SJSA1 (cell line): Measurements from ENCODE around the gene DCLRE1B. TPM values are rescaled to one million over a fixed set of nuclear protein-coding genes. Genes with fewer than 3 reads are reported as not detected.
"Not testable (repeated sequence)": the region's sequence is repeated elsewhere in the genome, so short reads cannot be mapped to it uniquely, and the experiment has no call there.

Experiments used
- DNase-seq, 2 experiments: peaks; one replicate each; pipeline ENCODE4 v3.0.0-alpha.2; 2015 to 2020; ENCODE audit warnings: low spot score in 2 of 2, low read depth in 1 of 2
- H3K27ac ChIP-seq: fragments of 250-450 bp; sonication (Bioruptor Pico); 2 replicates; pipeline ENCODE4 v1.5.1; 2020; ENCODE audit warnings: mild to moderate bottlenecking, moderate library complexity
- H3K27me3 ChIP-seq: fragments of 250-450 bp; sonication (Bioruptor Pico); replicated peaks from 2 replicates; pipeline ENCODE4 v1.5.1; 2020; ENCODE audit warnings: mild to moderate bottlenecking, moderate library complexity
- H3K36me3 ChIP-seq: fragments of 250-450 bp; sonication (Bioruptor Pico); 2 replicates; pipeline ENCODE4 v1.5.1; 2020; ENCODE audit warnings: mild to moderate bottlenecking
- H3K4me1 ChIP-seq: fragments of 250-450 bp; sonication (Bioruptor Pico); replicated peaks from 2 replicates; pipeline ENCODE4 v1.6.1; 2021; ENCODE audit warnings: mild to moderate bottlenecking
- H3K4me3 ChIP-seq: fragments of 250-450 bp; sonication (Bioruptor Pico); 2 replicates; pipeline ENCODE4 v1.5.1; 2020; ENCODE audit warnings: mild to moderate bottlenecking
- H3K9me3 ChIP-seq: fragments of 250-450 bp; sonication (Bioruptor Pico); replicated peaks from 2 replicates; pipeline ENCODE4 v1.5.1; 2020; ENCODE audit warnings: mild to moderate bottlenecking
- total RNA-seq: library from RNA; depleted of rRNA; stranded (reverse); fragments of >200 nt; shearing (Covaris generic); gene quantifications from 2 replicates; pipeline ENCODE4 v1.2.3, GENCODE V29; 2014

The DCLRE1B gene
- total RNA-seq, 1 experiment from 2014 or later, result 14.8 TPM

GRCh38 chr1:113940365-113941244 lies 35.5 kb downstream of the DCLRE1B start:
- no peak for DNase-seq
- Histone ChIP-seq H3K27ac (no peak overlapping the region), H3K27me3 (no peaks in the 10 kb centered on the region), H3K4me1 (peaks cover 38% of the 10 kb centered on the region), H3K36me3 (peaks cover 47% of the 10 kb centered on the region), H3K4me3 (no peak overlapping the region), H3K9me3 (no peaks in the 10 kb centered on the region)

- Histone ChIP-seq H3K4me3 (no peak overlapping the region), H3K9me3 (no peaks in the 10 kb centered on the region), H3K27me3 (no peaks in the 10 kb centered on the region), H3K36me3 (peaks cover 50% of the 10 kb centered on the region), H3K4me1 (peaks cover 35% of the 10 kb centered on the region), H3K27ac (no peak overlapping the region)
- DNase-seq, result no peak
These were observed 36.1 kb downstream of the DCLRE1B start for GRCh38 chr1:113941245-113941559.

GRCh38 chr1:113942527-113942926 lies 37.4 kb downstream of the DCLRE1B start:
- Histone ChIP-seq H3K27me3 (no peaks in the 10 kb centered on the region), H3K36me3 (peaks cover 50% of the 10 kb centered on the region), H3K27ac (no peak overlapping the region)

GRCh38 chr1:113943028-113943811 lies 38.1 kb downstream of the DCLRE1B start:
- no peaks in the 10 kb centered on the region for H3K9me3 ChIP-seq
- DNase-seq, result no peak
- H3K36me3 ChIP-seq, result peaks cover 53% of the 10 kb centered on the region
- no peaks in the 10 kb centered on the region for H3K27me3 ChIP-seq
- H3K27ac ChIP-seq, result no peak overlapping the region
- no peak overlapping the region for H3K4me3 ChIP-seq
- H3K4me1 ChIP-seq, result peaks cover 32% of the 10 kb centered on the region

More at GRCh38 chr1:113942527-113942926, 37.4 kb downstream of the DCLRE1B start:
- Histone ChIP-seq H3K4me3 (no peak overlapping the region), H3K9me3 (no peaks in the 10 kb centered on the region), H3K4me1 (peaks cover 32% of the 10 kb centered on the region)
- DNase-seq, result no peak

GRCh38 chr1:113945329-113945728 lies 40.2 kb downstream of the DCLRE1B start:
- Histone ChIP-seq H3K36me3 (peaks cover 58% of the 10 kb centered on the region), H3K4me3 (no peak overlapping the region), H3K4me1 (peaks cover 24% of the 10 kb centered on the region), H3K27me3 (no peaks in the 10 kb centered on the region), H3K27ac (no peak overlapping the region), H3K9me3 (no peaks in the 10 kb centered on the region)
- DNase-seq, result no peak

GRCh38 chr1:113946112-113946511 lies 41.0 kb downstream of the DCLRE1B start:
- Histone ChIP-seq H3K27me3 (no peaks in the 10 kb centered on the region), H3K27ac (no peak overlapping the region), H3K36me3 (peaks cover 50% of the 10 kb centered on the region), H3K4me1 (peaks cover 24% of the 10 kb centered on the region), H3K4me3 (no peak overlapping the region), H3K9me3 (no peaks in the 10 kb centered on the region)
- DNase-seq, result no peak

GRCh38 chr1:113946678-113947387 lies 41.7 kb downstream of the DCLRE1B start:
- no peak overlapping the region for H3K27ac ChIP-seq
- H3K27me3 ChIP-seq, result no peaks in the 10 kb centered on the region
- H3K4me1 ChIP-seq, result peaks cover 24% of the 10 kb centered on the region
- no peaks in the 10 kb centered on the region for H3K9me3 ChIP-seq
- peaks cover 43% of the 10 kb centered on the region for H3K36me3 ChIP-seq
- no peak overlapping the region for H3K4me3 ChIP-seq
- no peak for DNase-seq

GRCh38 chr1:113947388-113948107 lies 42.4 kb downstream of the DCLRE1B start:
- no peak for DNase-seq

GRCh38 chr1:113948151-113948550 lies 43.0 kb downstream of the DCLRE1B start:
- not testable (repeated sequence) for H3K27ac ChIP-seq, H3K9me3 ChIP-seq, H3K4me3 ChIP-seq, DNase-seq, H3K27me3 ChIP-seq
- H3K4me1 ChIP-seq, result peaks cover 24% of the 10 kb centered on the region
- H3K36me3 ChIP-seq, result peaks cover 29% of the 10 kb centered on the region

More at GRCh38 chr1:113947388-113948107, 42.4 kb downstream of the DCLRE1B start:
- no peak overlapping the region for H3K4me3 ChIP-seq
- H3K27ac ChIP-seq, result no peak overlapping the region
- H3K27me3 ChIP-seq, result no peaks in the 10 kb centered on the region
- peaks cover 24% of the 10 kb centered on the region for H3K4me1 ChIP-seq
- H3K36me3 ChIP-seq, result peaks cover 35% of the 10 kb centered on the region
- no peaks in the 10 kb centered on the region for H3K9me3 ChIP-seq

GRCh38 chr1:113949007-113949406 lies 43.9 kb downstream of the DCLRE1B start:
- no peak overlapping the region for H3K27ac ChIP-seq
- no peaks in the 10 kb centered on the region for H3K9me3 ChIP-seq
- peaks cover 25% of the 10 kb centered on the region for H3K36me3 ChIP-seq
- H3K4me3 ChIP-seq, result no peak overlapping the region
- no peaks in the 10 kb centered on the region for H3K27me3 ChIP-seq
- DNase-seq, result peak in 1 of 2 experiments; percentile 26
- H3K4me1 ChIP-seq, result peaks cover 24% of the 10 kb centered on the region

- Histone ChIP-seq H3K9me3 (no peaks in the 10 kb centered on the region), H3K27me3 (no peaks in the 10 kb centered on the region), H3K4me1 (peaks cover 24% of the 10 kb centered on the region), H3K36me3 (peaks cover 26% of the 10 kb centered on the region), H3K4me3 (no peak overlapping the region), H3K27ac (no peak overlapping the region)
- no peak for DNase-seq
These were observed 45.8 kb downstream of the DCLRE1B start for GRCh38 chr1:113950908-113951307.

GRCh38 chr1:113951719-113952118 lies 46.6 kb downstream of the DCLRE1B start:
- H3K4me3 ChIP-seq, result no peak overlapping the region
- H3K27me3 ChIP-seq, result no peaks in the 10 kb centered on the region
- no peak overlapping the region for H3K27ac ChIP-seq

GRCh38 chr1:113957984-113958383 lies 52.9 kb downstream of the DCLRE1B start:
- Histone ChIP-seq H3K4me3 (no peak overlapping the region), H3K27me3 (no peaks in the 10 kb centered on the region), H3K27ac (no peak overlapping the region), H3K9me3 (no peaks in the 10 kb centered on the region), H3K4me1 (no peaks in the 10 kb centered on the region), H3K36me3 (peaks cover 71% of the 10 kb centered on the region)
- DNase-seq, result no peak

More at GRCh38 chr1:113951719-113952118, 46.6 kb downstream of the DCLRE1B start:
- H3K9me3 ChIP-seq, result no peaks in the 10 kb centered on the region
- DNase-seq, result no peak
- H3K36me3 ChIP-seq, result peaks cover 32% of the 10 kb centered on the region
- H3K4me1 ChIP-seq, result peaks cover 22% of the 10 kb centered on the region
